H1 (cell line): ENCODE measurements around the gene H2BW1. TPM values are rescaled to one million over a fixed set of nuclear protein-coding genes. Genes with fewer than 3 reads are reported as not detected.

Experiments used
- CTCF ChIA-PET: fragments of 300-600 bp; sonication (Branson Sonifier 250); formaldehyde crosslinking; loops from one replicate; lab custom pipeline; 2021; ENCODE audit not compliant: partially characterized antibody; lab: Charles Lee
- POLR2A ChIA-PET: fragments of 300-600 bp; sonication (Branson Sonifier 250); formaldehyde crosslinking; loops from one replicate; lab custom pipeline; 2021; ENCODE audit warnings: inconsistent platforms; ENCODE audit not compliant: partially characterized antibody; lab: Charles Lee
- DNase-seq, 2 experiments: peaks; one replicate each; pipeline versions ENCODE4 v3.0.0 to v3.0.0-alpha.2; 2010 to 2022; ENCODE audit warnings: low spot score in 2 of 2, low read depth in 1 of 2, mixed read lengths in 1 of 2
- FAIRE-seq: peaks from 2 replicates; lab custom pipeline; 2011; peaks lifted over from hg19 to GRCh38; lab: Jason Lieb, UNC
- H2AFZ ChIP-seq: 2 replicates; pipeline ENCODE4 v1.8.1; 2012; ENCODE audit warnings: low read length, inconsistent platforms
- H2AK5ac ChIP-seq: 2 replicates; pipeline ENCODE4 v1.6.1; 2013; ENCODE audit warnings: low read depth, low read length
- H2BK120ac ChIP-seq: replicated peaks from 2 replicates; pipeline ENCODE3; 2013; ENCODE audit warnings: low read depth, low read length, inconsistent platforms
- H2BK12ac ChIP-seq: 2 replicates; pipeline ENCODE4 v1.6.1; 2013; ENCODE audit warnings: low read depth, low read length
- H2BK15ac ChIP-seq: 2 replicates; pipeline ENCODE4 v1.6.1; 2013; ENCODE audit warnings: low read length
- H2BK20ac ChIP-seq: 2 replicates; pipeline ENCODE4 v1.6.1; 2013; ENCODE audit warnings: low read length
- H2BK5ac ChIP-seq: 2 replicates; pipeline ENCODE4 v1.6.1; 2013; ENCODE audit warnings: low read depth, low read length
- H3K14ac ChIP-seq: 2 replicates; pipeline ENCODE4 v1.6.1; 2013; ENCODE audit warnings: inconsistent platforms; ENCODE audit not compliant: insufficient read length
- H3K18ac ChIP-seq: 2 replicates; pipeline ENCODE4 v1.6.1; 2013; ENCODE audit warnings: low read length; ENCODE audit errors: extremely low read depth
- H3K23ac ChIP-seq: 2 replicates; pipeline ENCODE4 v1.6.1; 2013; ENCODE audit warnings: inconsistent platforms; ENCODE audit not compliant: insufficient read length
- H3K23me2 ChIP-seq: 2 replicates; pipeline ENCODE4 v1.6.1; 2013; ENCODE audit warnings: low read depth, low read length
- H3K27ac ChIP-seq: 2 replicates; pipeline ENCODE4 v1.6.1; 2011; ENCODE audit warnings: low read depth, low read length, inconsistent platforms
- H3K27me3 ChIP-seq, 4 experiments: replicated peaks in 1 of 4; 1 replicate in 1 of 4; 2 replicates in 3 of 4; pipeline versions ENCODE4 v1.6.1 to v1.8.1; 2011 to 2013; ENCODE audit warnings: low read length in 3 of 4, mild to moderate bottlenecking in 3 of 4, inconsistent platforms in 2 of 4, mixed read lengths in 2 of 4, moderate library complexity in 1 of 4; ENCODE audit not compliant: control insufficient read depth in 3 of 4, insufficient read depth in 3 of 4; ENCODE audit errors: extremely low read depth in 1 of 4
- H3K36me3 ChIP-seq, 4 experiments: 2 replicates each; pipeline versions ENCODE4 v1.6.1 to v1.8.1; 2011 to 2013; ENCODE audit warnings: mild to moderate bottlenecking in 4 of 4, low read length in 3 of 4, moderate library complexity in 2 of 4, control low read depth in 1 of 4, inconsistent platforms in 1 of 4; ENCODE audit not compliant: insufficient read depth in 4 of 4, control insufficient read depth in 2 of 4
- H3K4ac ChIP-seq: replicated peaks from 2 replicates; pipeline ENCODE3; 2013; ENCODE audit warnings: low read length, low read depth, mixed read lengths, inconsistent platforms; ENCODE audit not compliant: insufficient read length
- H3K4me1 ChIP-seq, 4 experiments: replicated peaks in 1 of 4; 1 replicate in 1 of 4; 2 replicates in 3 of 4; pipeline versions ENCODE4 v1.6.1 to v1.8.1; 2011 to 2013; ENCODE audit warnings: low read length in 3 of 4, inconsistent platforms in 2 of 4, mixed read lengths in 1 of 4; ENCODE audit not compliant: insufficient read depth in 4 of 4, control insufficient read depth in 3 of 4
- H3K4me2 ChIP-seq, 2 experiments: 2 replicates each; pipeline versions ENCODE4 v1.6.1 to v1.8.1; 2011 to 2013; ENCODE audit warnings: low read depth in 2 of 2, low read length in 2 of 2, control low read depth in 1 of 2, inconsistent platforms in 1 of 2, mild to moderate bottlenecking in 1 of 2; ENCODE audit not compliant: insufficient read depth in 1 of 2
- H3K4me3 ChIP-seq, 4 experiments: fragments of 200-600, 300-600 bp in 1 of 4; sonication (generic), shearing (Covaris generic), sonication (Bioruptor Twin) in 1 of 4; 2 replicates each; pipeline versions ENCODE4 v1.5.1 to v1.8.1; 2011 to 2016; ENCODE audit warnings: low read length in 4 of 4, low read depth in 3 of 4, control low read depth in 2 of 4, inconsistent platforms in 2 of 4, mild to moderate bottlenecking in 2 of 4, mixed read lengths in 1 of 4, moderate library complexity in 1 of 4; ENCODE audit not compliant: insufficient read depth in 2 of 4; ENCODE audit errors: extremely low read depth in 1 of 4
- H3K56ac ChIP-seq: replicated peaks from 2 replicates; pipeline ENCODE3; 2013; ENCODE audit warnings: low read depth, mild to moderate bottlenecking, mixed read lengths, low read length, inconsistent platforms; ENCODE audit not compliant: insufficient read length
- H3K79me1 ChIP-seq: 2 replicates; pipeline ENCODE4 v1.6.1; 2013; ENCODE audit warnings: low read depth, low read length, control low read depth
- H3K79me2 ChIP-seq, 2 experiments: 2 replicates each; pipeline versions ENCODE4 v1.6.1 to v1.8.1; 2012 to 2013; ENCODE audit warnings: low read length in 2 of 2, mild to moderate bottlenecking in 2 of 2, inconsistent platforms in 1 of 2; ENCODE audit not compliant: insufficient read depth in 2 of 2, control insufficient read depth in 1 of 2
- H3K9ac ChIP-seq, 4 experiments: replicated peaks in 1 of 4; 1 replicate in 1 of 4; 2 replicates in 3 of 4; pipeline versions ENCODE4 v1.6.1 to v1.8.1; 2011 to 2013; ENCODE audit warnings: low read depth in 3 of 4, low read length in 3 of 4, control low read depth in 2 of 4, mild to moderate bottlenecking in 2 of 4, moderate library complexity in 2 of 4, inconsistent platforms in 1 of 4; ENCODE audit errors: extremely low read depth in 1 of 4
- H3K9me3 ChIP-seq, 2 experiments: 2 replicates each; pipeline versions ENCODE4 v1.6.1 to v1.8.1; 2012 to 2013; ENCODE audit warnings: mild to moderate bottlenecking in 2 of 2, moderate library complexity in 2 of 2, control low read depth in 1 of 2, inconsistent platforms in 1 of 2, low read depth in 1 of 2, low read length in 1 of 2, mixed read lengths in 1 of 2; ENCODE audit not compliant: insufficient read depth in 2 of 2
- H4K20me1 ChIP-seq, 2 experiments: replicated peaks in 1 of 2; 2 replicates each; pipeline versions ENCODE3 to v1.8.1; 2011 to 2013; ENCODE audit warnings: inconsistent platforms in 2 of 2, low read length in 2 of 2, mild to moderate bottlenecking in 1 of 2; ENCODE audit not compliant: insufficient read depth in 2 of 2, control insufficient read depth in 1 of 2
- H4K5ac ChIP-seq: 2 replicates; pipeline ENCODE4 v1.6.1; 2013; ENCODE audit warnings: low read length, low read depth, mixed read lengths, inconsistent platforms; ENCODE audit not compliant: insufficient read length
- H4K8ac ChIP-seq: 2 replicates; pipeline ENCODE4 v1.8.0; 2013; ENCODE audit warnings: mild to moderate bottlenecking, moderate library complexity, low read length, inconsistent platforms; ENCODE audit not compliant: insufficient read depth; ENCODE audit errors: extremely low read depth
- H4K91ac ChIP-seq: replicated peaks from 2 replicates; pipeline ENCODE3; 2013; ENCODE audit warnings: low read length, mixed read lengths, inconsistent platforms; ENCODE audit not compliant: insufficient read length
- BCL11A ChIP-seq, 2 experiments: IDR thresholded peaks; one replicate each; pipeline ENCODE4 v1.6.1; 2011; ENCODE audit warnings: low read depth in 2 of 2, low read length in 2 of 2, mild to moderate bottlenecking in 2 of 2
- HDAC2 ChIP-seq, 2 experiments: fragments of 300-600 bp in 1 of 2; sonication (generic) in 1 of 2; IDR thresholded peaks; 2 replicates each; pipeline ENCODE4 v1.6.1; 2011 to 2012; ENCODE audit warnings: low read depth in 2 of 2, low read length in 2 of 2, mild to moderate bottlenecking in 2 of 2, moderate library complexity in 2 of 2, borderline replicate concordance in 1 of 2, inconsistent platforms in 1 of 2
- JUN ChIP-seq: IDR thresholded peaks from 2 replicates; pipeline ENCODE4 v1.6.1; 2011; ENCODE audit warnings: low read depth, mild to moderate bottlenecking, improper control_type of control experiment, low read length
- KDM4A ChIP-seq: IDR thresholded peaks from one replicate; pipeline ENCODE4 v1.7.1; 2012; ENCODE audit warnings: low read depth, mild to moderate bottlenecking, moderate library complexity, low read length, inconsistent platforms; ENCODE audit not compliant: severe bottlenecking
- NRF1 ChIP-seq: IDR thresholded peaks from 2 replicates; pipeline ENCODE4 v1.6.1; 2011; ENCODE audit warnings: mild to moderate bottlenecking, low read depth, low read length, improper control_type of control experiment
- RAD21 ChIP-seq, 2 experiments: IDR thresholded peaks in 1 of 2; conservative IDR thresholded peaks in 1 of 2; 2 replicates each; pipeline ENCODE4 v1.6.1; 2011; ENCODE audit warnings: low read depth in 2 of 2, low read length in 2 of 2, improper control_type of control experiment in 1 of 2, inconsistent platforms in 1 of 2, mild to moderate bottlenecking in 1 of 2, moderate library complexity in 1 of 2
- RFX5 ChIP-seq: IDR thresholded peaks from 2 replicates; pipeline ENCODE4 v1.6.1; 2011; ENCODE audit warnings: low read depth, low read length, improper control_type of control experiment, borderline replicate concordance
- SIX5 ChIP-seq: IDR thresholded peaks from 2 replicates; pipeline ENCODE4 v1.6.1; 2011; ENCODE audit warnings: mild to moderate bottlenecking, low read depth, low read length
- SP1 ChIP-seq: IDR thresholded peaks from 2 replicates; pipeline ENCODE4 v1.6.1; 2011; ENCODE audit warnings: low read depth, low read length
- SP4 ChIP-seq: IDR thresholded peaks from 2 replicates; pipeline ENCODE4 v1.6.1; 2012; ENCODE audit warnings: low read length, inconsistent platforms
- SRF ChIP-seq: IDR thresholded peaks from 2 replicates; pipeline ENCODE4 v1.6.1; 2011; ENCODE audit warnings: mild to moderate bottlenecking, low read depth, low read length, moderate library complexity
- TCF12 ChIP-seq: IDR thresholded peaks from 2 replicates; pipeline ENCODE4 v1.6.1; 2011; ENCODE audit warnings: low read depth, mild to moderate bottlenecking, low read length
- ZNF274 ChIP-seq: IDR thresholded peaks from 2 replicates; pipeline ENCODE4 v1.7.0; 2012; ENCODE audit warnings: low read length, borderline replicate concordance; ENCODE audit errors: extremely low read depth
- WGBS, 2 experiments: shearing (Covaris generic) in 1 of 2; methylation state at CpG; one replicate each; pipeline versions ENCODE4 v1.1.6 to v1.1.7; 2013 to 2015; ENCODE audit warnings: low lambda C conversion rate in 2 of 2, mixed read lengths in 2 of 2, inconsistent platforms in 1 of 2, low coverage in 1 of 2, missing lambda C conversion rate in 1 of 2; ENCODE audit not compliant: insufficient replicate concordance in 2 of 2, insufficient coverage in 1 of 2, insufficient read length in 1 of 2; ENCODE audit errors: extremely low coverage in 1 of 2, missing lambda C conversion rate in 1 of 2; 5-methylcytosine and 5-hydroxymethylcytosine counted together
- polyA plus RNA-seq, 7 experiments: library from polyadenylated mRNA; depleted of rRNA in 3 of 7; stranded (reverse) in 5 of 7; unstranded in 2 of 7; fragments of >200 nt in 5 of 7; fragments of 200-250 nt in 2 of 7; gene quantifications; 1 replicate in 5 of 7; 2 replicates in 1 of 7; 4 replicates in 1 of 7; pipeline versions ENCODE4 v1.2.1 to v1.2.3, GENCODE V29; 2011 to 2013; ENCODE audit warnings: missing spikeins in 2 of 7, mixed read lengths in 2 of 7
- total RNA-seq: library from RNA; stranded (reverse); fragmentation: NEBNext Ultra II Directional; extraction: Animal tissue kit (Norgen Biotek cat#: 25700); gene quantifications from 2 replicates; pipeline ENCODE4 v1.2.1, GENCODE V29; 2021
- TF ChIP-seq, protein P1 (sequence below): IDR thresholded peaks from 2 replicates; pipeline ENCODE4 v1.6.1; 2011; ENCODE audit warnings: low read length, improper control_type of control experiment

The H2BW1 gene
- total and polyA plus RNA-seq, 2 of the 8 experiments (the other 6 are each of a cell fraction or from before 2014, with no cell fraction given) = not detected

DNA sequence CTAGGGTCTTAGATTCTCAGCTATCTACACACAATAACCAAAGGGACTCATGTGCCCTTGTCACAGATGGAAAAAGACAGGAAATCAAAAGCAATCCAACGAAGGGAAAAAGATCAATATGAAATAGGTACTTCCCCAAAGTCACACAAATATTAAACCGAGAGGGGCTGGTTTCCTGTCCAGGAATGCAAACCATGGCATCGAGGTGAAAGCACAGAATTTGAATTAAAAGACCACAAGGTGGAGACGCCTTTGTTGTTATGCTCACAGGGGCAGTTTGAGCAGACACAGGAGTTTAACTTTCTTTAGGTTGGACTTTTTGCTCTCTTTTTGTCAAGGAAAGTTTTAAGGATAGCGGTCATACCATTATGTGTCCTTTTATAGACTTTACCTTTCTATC is 14.3 kb downstream of the H2BW1 start:
- Histone ChIP-seq H3K79me1 (no peaks in the 10 kb centered on the region), H3K18ac (no peak overlapping the region), H3K4me1 (no peaks in the 10 kb centered on the region), H3K9ac (no peak overlapping the region), H4K5ac (no peak overlapping the region), H3K4ac (no peak overlapping the region), H4K91ac (no peak overlapping the region), H4K20me1 (no peaks in the 10 kb centered on the region), H4K8ac (no peak overlapping the region), H3K27ac (no peak overlapping the region), H3K4me2 (no peak overlapping the region), H2BK15ac (no peak overlapping the region), H2BK12ac (no peak overlapping the region), H2BK5ac (no peak overlapping the region), H3K27me3 (no peaks in the 10 kb centered on the region), H3K23me2 (no peaks in the 10 kb centered on the region), H3K23ac (no peak overlapping the region), H3K9me3 (no peaks in the 10 kb centered on the region), H2AK5ac (no peak overlapping the region), H2BK120ac (no peak overlapping the region), H2AFZ (no peak overlapping the region), H3K4me3 (no peak overlapping the region), H3K36me3 (no peaks in the 10 kb centered on the region), H2BK20ac (no peak overlapping the region), H3K14ac (no peak overlapping the region), H3K79me2 (no peaks in the 10 kb centered on the region), H3K56ac (no peak overlapping the region)
- 66% methylated on average over 5 of the region's 5 CpGs; no CpG with 5 or more reads in 1 of the 2 experiments for WGBS, 2 experiments
- no peak for DNase-seq
- FAIRE-seq = no peak
- CTCF ChIA-PET = no interaction called here
- POLR2A ChIA-PET = no interaction called here
- TF ChIP-seq, protein P1, sequence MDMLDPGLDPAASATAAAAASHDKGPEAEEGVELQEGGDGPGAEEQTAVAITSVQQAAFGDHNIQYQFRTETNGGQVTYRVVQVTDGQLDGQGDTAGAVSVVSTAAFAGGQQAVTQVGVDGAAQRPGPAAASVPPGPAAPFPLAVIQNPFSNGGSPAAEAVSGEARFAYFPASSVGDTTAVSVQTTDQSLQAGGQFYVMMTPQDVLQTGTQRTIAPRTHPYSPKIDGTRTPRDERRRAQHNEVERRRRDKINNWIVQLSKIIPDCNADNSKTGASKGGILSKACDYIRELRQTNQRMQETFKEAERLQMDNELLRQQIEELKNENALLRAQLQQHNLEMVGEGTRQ = no peak
- TF ChIP-seq SP1 (no peak), SRF (no peak), TCF12 (no peak), ZNF274 (no peak), KDM4A (no peak), RFX5 (no peak), JUN (no peak), BCL11A (IDR thresholded peaks at IDR 0.05; ENCODE audit: low read depth in 2 of 2, low read length in 2 of 2) (no peak), SP4 (no peak), NRF1 (no peak), RAD21 (IDR thresholded peaks at IDR 0.05 in 1 of 2, conservative IDR thresholded peaks at IDR 0.05 in 1 of 2; ENCODE audit: low read depth in 2 of 2, low read length in 2 of 2) (no peak), HDAC2 (IDR thresholded peaks at IDR 0.05; ENCODE audit: borderline replicate concordance in 1 of 2, low read depth in 2 of 2, low read length in 2 of 2) (no peak), SIX5 (no peak)
